HTERT RPE-1 (cell line): ENCODE measurements around the gene LRGUK.
"Not testable (repeated sequence)": the region's sequence is repeated elsewhere in the genome, so short reads cannot be mapped to it uniquely, and the experiment has no call there.

ENCODE experiments used
- in situ Hi-C: fragments of 300-500 bp; cut with MboI; formaldehyde crosslinking; loops from 4 replicates; pipeline ENCODE4 v1.14.3; 2020; ENCODE audit warnings: low sequenced_read_pairs

LRGUK gene

DNA sequence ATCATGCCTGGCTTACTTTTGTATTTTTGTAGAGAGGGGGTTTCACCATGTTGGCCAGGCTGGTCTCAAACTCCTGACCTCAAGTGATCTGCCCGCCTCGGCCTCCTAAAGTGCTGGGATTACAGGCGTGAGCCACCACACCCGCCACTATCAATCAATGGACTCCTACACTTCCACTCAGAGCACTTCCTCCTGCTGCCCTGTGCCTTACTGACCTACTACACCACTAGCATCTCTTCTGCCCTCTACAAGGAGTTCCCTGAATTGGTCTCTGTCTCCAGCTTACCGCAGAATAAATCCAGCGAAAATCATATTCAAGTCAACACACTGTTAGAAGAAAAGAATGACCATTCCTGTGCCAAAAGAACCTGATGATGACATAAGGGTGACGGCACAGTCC lies 168.8 kb downstream of the LRGUK start:
- in situ Hi-C loops: not testable (repeated sequence)

DNA sequence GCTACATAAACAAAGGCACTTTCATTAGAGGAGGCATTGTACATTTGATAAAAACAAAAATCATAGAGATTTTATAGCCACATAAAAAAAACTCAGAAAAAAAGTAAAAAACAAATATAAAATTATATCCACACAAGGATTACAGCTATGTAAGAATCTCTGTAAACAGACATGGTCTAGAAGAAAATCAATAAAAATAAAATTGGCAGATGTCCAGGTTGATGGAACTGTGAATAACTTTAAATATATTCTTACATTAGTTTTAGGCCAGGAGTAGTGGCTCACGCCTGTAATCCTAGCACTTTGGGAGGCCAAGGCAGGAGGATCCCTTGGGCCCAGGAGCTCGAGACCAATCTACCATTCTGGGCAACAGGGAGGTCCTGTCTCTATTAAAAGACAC lies 170.3 kb downstream of the LRGUK start:
- in situ Hi-C loops: no loop called here

DNA sequence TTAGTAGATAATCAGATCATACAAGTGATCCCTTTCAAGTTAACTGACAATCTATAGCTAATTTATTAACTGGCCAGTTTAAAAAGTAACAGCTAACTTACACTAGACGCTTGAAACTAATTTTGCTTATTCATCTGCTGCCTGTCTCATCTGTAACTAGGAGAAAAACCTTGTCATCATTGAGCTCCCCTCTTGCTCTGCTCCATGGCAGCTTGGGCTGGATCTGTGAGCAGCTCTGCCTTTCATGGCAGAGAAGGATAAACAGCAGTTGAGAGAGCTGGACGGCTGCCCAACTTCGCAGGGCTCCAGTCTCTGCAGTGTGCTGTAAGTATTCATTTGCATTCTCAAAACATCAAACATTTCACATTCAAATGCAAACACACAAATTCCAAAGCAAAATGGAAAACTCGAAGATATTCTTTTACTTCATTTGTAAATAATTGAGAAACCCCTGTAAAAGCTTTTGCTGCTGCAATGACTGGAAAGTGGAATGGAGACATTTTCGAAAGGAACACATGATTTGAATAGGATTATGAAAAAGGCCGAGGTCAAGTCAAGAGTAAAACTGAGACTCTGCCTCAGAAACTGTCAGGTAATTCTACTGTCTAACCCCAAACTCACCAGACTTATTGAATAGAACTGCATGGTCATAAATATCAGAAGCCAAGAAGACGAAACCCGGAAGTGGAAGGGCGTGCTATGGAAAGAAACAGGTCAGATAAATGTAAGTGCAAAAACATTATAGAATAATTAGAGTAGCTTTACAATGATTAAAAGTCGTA lies 172.0 kb downstream of the LRGUK start:
- in situ Hi-C loops: no loop called here

DNA sequence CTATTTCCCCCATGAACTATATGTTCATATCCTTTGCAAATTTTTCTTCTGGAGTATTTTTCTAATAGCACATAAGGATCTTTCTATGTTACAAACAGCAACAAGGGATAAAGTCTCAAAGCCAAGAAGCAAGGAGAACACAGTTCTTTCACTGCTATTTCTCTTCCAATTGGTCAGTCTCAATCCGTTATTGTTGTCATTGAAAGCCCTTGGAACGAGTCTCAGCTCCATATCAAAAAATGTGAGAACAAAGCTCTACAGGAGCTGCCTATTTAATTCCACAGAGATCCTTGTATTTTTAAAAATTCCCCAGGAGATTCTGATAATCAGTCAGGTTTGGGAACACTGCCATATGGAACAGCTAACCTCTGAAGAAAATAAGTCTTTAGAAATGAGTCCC lies 173.8 kb downstream of the LRGUK start:
- in situ Hi-C loops: no loop called here

DNA sequence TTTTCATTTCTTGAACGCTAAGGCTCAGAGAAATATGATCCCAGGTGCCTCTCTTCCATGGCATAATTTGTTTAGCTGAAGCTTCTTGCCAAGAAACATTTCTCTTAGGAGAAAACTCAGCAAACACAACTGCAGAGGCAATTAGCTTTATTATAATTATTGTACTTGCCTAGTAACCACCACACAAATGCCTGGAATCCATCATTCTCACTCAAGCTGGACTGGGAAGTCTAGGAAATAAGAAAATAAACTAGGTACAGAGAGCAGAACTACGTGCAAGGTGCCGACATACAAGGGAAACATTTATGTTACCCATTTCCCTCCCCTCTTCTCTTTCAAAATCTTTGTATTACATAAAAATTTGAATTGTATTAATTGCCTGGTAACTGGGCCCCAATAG lies 174.5 kb downstream of the LRGUK start:
- in situ Hi-C loops: no loop called here

DNA sequence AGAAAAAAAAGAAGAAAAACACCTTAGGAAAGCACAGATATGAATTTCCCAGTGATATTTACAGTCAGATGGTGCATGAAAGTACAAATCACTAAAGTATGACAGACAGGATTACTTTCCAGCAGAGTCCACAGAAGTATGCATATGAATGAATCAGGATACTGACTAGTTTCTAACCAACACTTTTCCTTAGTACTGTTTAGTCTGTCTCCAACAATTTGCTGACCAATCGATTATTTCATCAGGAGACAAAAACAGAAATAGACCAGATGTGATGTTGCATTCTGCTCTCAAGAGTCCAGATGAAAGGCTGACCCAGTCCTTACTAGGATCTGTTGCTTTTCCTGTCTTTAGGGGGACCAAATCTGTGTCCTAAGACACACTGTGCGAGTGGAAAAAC lies 175.0 kb downstream of the LRGUK start:
- in situ Hi-C loops: no loop called here

DNA sequence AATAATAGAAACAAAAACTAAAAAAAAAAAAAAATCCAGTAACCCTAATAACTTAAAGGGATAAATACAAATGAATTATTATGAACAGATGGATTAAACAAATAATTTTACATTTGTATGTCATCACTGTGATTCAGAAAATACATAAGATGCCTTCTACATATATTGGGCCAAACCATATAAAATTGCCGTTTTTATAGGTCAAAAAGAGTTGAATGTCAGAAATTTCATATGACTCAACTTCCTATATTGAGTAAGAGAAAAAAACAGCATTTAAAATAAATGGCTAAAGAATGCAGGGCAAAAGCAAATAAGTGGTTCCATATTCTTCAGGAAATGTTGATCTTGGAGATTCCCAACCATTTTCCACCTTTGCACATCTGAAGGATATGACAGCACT lies 180.2 kb downstream of the LRGUK start:
- in situ Hi-C loops: no loop called here

DNA sequence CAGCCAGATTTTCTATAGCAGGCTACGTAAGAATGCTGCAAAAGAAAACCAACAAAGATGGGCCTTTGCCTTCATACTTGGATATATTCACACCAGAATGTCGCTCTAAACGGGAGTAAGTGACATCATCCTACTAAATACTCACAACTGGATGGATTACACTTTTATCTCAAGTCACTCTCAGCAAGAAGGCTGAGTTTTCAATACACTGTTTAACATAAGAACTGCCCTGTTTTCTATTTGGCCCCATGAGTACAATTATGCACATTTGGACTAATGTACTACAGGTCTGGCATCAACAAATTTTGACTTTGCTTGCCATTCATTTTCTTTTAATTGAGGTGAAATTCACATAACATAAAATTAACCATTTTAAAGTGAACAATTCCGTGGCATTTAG lies 181.4 kb downstream of the LRGUK start:
- in situ Hi-C loops: no loop called here

DNA sequence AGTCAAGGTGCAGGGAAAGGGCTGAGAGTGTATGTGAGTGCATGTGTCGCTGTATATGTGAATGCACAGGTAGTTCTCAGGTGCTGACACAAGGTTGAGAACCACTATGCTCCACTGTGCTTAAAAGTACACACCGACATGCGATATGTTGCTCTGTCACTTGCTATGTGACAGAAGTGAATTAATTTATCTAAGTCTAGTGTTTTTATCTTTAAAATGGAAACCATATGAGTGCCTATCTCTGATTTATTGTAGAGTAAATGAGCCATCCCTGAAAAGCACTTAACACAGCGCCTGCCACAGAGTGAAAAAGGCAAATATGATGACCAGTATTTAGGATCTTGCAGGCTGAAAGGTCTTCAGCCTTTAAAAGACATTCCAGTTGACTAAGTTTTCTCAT lies 184.7 kb downstream of the LRGUK start:
- in situ Hi-C loops: no loop called here

DNA sequence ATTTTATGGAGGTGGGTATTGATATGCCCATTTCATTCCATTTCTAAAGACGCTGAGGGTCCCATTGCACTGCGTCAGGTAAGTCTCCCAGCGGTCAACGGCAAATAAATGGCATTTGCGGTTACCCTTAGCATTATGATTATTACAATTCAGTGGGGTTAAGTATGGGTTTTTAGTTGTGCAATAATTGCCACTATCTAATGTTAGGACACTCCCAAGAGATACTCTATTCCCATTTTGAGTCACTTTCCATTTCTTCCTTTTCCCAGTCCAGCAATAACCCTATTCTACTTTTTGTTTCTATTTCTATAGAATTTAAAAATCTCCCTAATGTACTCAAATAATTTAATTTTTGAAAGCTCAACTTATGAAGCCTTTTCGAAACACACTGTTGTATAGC lies 185.6 kb downstream of the LRGUK start:
- in situ Hi-C loops: no loop called here

DNA sequence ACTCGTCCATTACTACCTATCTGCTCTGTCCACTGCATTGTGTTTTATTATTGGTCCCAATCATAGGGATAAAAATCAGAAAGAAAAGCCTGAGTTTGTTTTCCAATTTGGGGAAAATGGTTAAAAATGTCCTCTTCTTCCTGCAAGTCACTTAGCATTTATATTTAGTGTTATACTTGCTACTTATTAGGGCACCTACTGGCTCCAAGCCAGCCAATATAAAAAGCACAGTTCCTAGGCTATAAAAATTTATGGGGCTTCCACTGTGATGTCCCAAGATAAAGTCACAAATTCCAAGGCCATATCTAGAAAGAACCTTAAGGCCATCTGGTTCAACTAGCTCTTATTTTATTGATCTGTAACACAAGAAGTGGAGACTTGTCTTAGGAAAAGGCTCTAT lies 186.4 kb downstream of the LRGUK start:
- in situ Hi-C loops: no loop called here
